T-helper 2 cell (primary cell): ENCODE measurements around the gene SCGB3A2.
"Not testable (repeated sequence)": the region's sequence is repeated elsewhere in the genome, so short reads cannot be mapped to it uniquely, and the experiment has no call there.

Experiments
- DNase-seq, 5 experiments: peaks; one replicate each; pipeline versions ENCODE4 v3.0.0 to v3.0.0-alpha.2; 2012 to 2022

Gene SCGB3A2

GRCh38 chr5:147863454-147864158 lies 14.9 kb upstream of the SCGB3A2 start:
- no peak for DNase-seq

GRCh38 chr5:147869112-147869511 lies 9.4 kb upstream of the SCGB3A2 start:
- no peak for DNase-seq

GRCh38 chr5:147869892-147870291 lies 8.6 kb upstream of the SCGB3A2 start:
- not testable (repeated sequence) for DNase-seq

- DNase-seq, result not testable (repeated sequence)
These were observed 6.4 kb upstream of the SCGB3A2 start for GRCh38 chr5:147871980-147872549.

GRCh38 chr5:147872744-147873435 lies 5.6 kb upstream of the SCGB3A2 start:
- not testable (repeated sequence) for DNase-seq

- not testable (repeated sequence) for DNase-seq
These were observed 4.2 kb upstream of the SCGB3A2 start for GRCh38 chr5:147874118-147874875.

- no peak for DNase-seq
These were observed 3.6 kb upstream of the SCGB3A2 start for GRCh38 chr5:147874910-147875367.

- no peak for DNase-seq
These were observed 2.4 kb upstream of the SCGB3A2 start for GRCh38 chr5:147876141-147876540.

GRCh38 chr5:147876626-147877025 lies 1.9 kb upstream of the SCGB3A2 start:
- DNase-seq, result no peak

- DNase-seq, result no peak
These were observed 1.3 kb downstream of the SCGB3A2 start for GRCh38 chr5:147879784-147880183.

GRCh38 chr5:147880487-147880886 lies 2.0 kb downstream of the SCGB3A2 start:
- DNase-seq, result no peak

GRCh38 chr5:147882586-147883313 lies 4.2 kb downstream of the SCGB3A2 start:
- DNase-seq, result no peak

- peak in 1 of 5 experiments; percentile 1 for DNase-seq
These were observed 8.6 kb downstream of the SCGB3A2 start for GRCh38 chr5:147887026-147887627.

GRCh38 chr5:147887930-147888329 lies 9.4 kb downstream of the SCGB3A2 start:
- DNase-seq, result no peak

- no peak for DNase-seq
These were observed 14.3 kb downstream of the SCGB3A2 start for GRCh38 chr5:147892696-147893296.

GRCh38 chr5:147893820-147894219 lies 15.3 kb downstream of the SCGB3A2 start:
- no peak for DNase-seq

- DNase-seq, result no peak
These were observed 17.4 kb downstream of the SCGB3A2 start for GRCh38 chr5:147895864-147896263.

GRCh38 chr5:147898875-147899401 lies 20.4 kb downstream of the SCGB3A2 start:
- no peak for DNase-seq

GRCh38 chr5:147901599-147902039 lies 23.1 kb downstream of the SCGB3A2 start:
- no peak for DNase-seq

- no peak for DNase-seq
These were observed 24.2 kb downstream of the SCGB3A2 start for GRCh38 chr5:147902609-147903115.

GRCh38 chr5:147904110-147904509 lies 25.6 kb downstream of the SCGB3A2 start:
- DNase-seq, result no peak
